HG03159 (cell line): Measurements from ENCODE around the gene ELP4.
"Not testable (repeated sequence)": the region's sequence is repeated elsewhere in the genome, so short reads cannot be mapped to it uniquely, and the experiment has no call there.

Experiments used
- ATAC-seq: cut with Tn5 transposase; IDR thresholded peaks from one replicate; pipeline ENCODE4 v1.9.1; 2021; ENCODE audit warnings: mild to moderate bottlenecking, moderate library complexity; ENCODE audit not compliant: unreplicated experiment

ELP4 gene

DNA sequence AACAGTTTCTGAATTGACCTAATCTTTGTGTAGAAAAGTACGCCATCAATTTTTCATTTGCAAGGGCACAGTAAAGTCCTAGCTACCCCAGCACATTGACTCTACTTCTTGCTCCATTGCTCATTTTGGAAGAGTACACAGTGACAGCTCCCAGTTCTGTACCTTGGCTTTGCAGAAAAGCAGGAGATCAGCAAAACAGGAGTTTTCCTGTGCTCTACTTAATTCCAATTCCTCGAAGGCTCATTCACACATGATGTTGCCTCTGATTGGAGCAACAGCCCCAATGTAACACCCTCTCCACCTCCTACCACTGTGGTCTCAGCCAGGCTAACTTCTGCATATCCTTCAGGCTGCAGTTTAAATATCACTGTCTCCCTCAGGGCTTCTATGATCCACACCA is 182.9 kb downstream of the ELP4 start:
- ATAC-seq: no peak

- ATAC-seq: peak; percentile 79
Measured at GRCh38 chr11:31697049-31697448, 187.5 kb downstream of the ELP4 start.

- ATAC-seq: no peak
Measured at GRCh38 chr11:31699066-31699465, 189.5 kb downstream of the ELP4 start.

DNA sequence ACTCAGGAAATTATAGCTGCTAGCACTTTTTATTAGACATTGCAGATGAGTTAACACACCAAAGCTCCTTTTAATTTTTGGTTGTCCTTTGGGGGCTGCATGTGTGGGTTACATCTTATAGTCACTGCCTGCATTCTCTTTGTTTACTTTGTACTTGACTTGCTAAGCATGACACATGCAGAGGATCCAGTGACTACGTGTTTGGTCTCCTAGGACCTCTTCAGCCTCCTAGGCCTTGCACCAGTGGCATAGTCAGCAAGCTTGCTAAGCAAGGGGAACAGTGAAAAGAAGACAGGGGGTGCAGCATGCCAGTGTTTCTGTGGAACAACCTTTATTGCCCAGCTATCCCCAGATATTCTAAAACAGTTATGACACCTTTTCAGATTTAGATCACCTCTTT is 193.4 kb downstream of the ELP4 start:
- ATAC-seq: no peak

- no peak for ATAC-seq
Measured at GRCh38 chr11:31706357-31706756, 196.8 kb downstream of the ELP4 start.

DNA sequence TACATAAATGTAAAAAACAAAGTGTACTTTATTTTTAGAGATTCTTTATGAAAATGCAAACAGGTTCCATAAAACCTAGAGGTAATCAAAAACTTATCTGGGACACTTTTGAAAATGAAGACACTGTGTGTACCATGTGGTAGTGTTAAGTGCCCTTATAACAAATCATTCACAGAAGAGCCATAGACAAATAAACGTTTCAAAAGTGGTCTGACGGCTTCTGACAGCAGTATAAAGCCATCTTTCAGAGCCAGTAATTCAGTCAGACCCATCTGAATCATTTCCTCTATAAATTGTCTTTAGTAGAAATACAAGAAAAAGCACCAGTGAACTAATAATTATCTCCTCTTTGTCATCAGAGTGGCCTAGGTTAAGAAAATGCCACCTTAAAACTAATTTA is 201.6 kb downstream of the ELP4 start:
- no peak for ATAC-seq

- ATAC-seq: no peak
Measured at GRCh38 chr11:31712851-31713250, 203.3 kb downstream of the ELP4 start.

- no peak for ATAC-seq
Measured at GRCh38 chr11:31714840-31715239, 205.3 kb downstream of the ELP4 start.

GRCh38 chr11:31720225-31720624 is 210.7 kb downstream of the ELP4 start:
- no peak for ATAC-seq

- ATAC-seq: no peak
Measured at GRCh38 chr11:31720671-31721365, 211.3 kb downstream of the ELP4 start.

- ATAC-seq: no peak
Measured at GRCh38 chr11:31722754-31723153, 213.2 kb downstream of the ELP4 start.

DNA sequence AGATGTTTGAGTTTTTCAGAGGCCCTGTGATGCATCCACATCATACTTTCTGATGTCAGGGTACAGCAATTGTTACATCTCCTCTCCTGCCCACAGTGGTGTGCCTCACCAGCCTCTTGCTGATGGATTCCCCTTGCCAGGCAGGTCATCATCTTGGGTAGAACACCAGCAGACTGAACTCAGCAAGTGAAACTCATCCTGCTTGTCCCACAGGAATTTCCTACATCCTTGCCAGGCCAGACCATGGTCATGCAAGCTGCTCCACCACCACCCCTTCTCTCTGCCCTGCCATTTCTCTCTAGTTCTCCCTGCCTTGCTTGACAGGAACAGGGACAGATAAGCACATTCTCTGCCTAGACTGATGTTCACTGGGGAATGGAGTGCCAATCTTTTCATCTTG is 215.6 kb downstream of the ELP4 start:
- no peak for ATAC-seq

- ATAC-seq: no peak
Measured at GRCh38 chr11:31728432-31728831, 218.9 kb downstream of the ELP4 start.

- no peak for ATAC-seq
Measured at GRCh38 chr11:31740131-31740530, 230.6 kb downstream of the ELP4 start.

DNA sequence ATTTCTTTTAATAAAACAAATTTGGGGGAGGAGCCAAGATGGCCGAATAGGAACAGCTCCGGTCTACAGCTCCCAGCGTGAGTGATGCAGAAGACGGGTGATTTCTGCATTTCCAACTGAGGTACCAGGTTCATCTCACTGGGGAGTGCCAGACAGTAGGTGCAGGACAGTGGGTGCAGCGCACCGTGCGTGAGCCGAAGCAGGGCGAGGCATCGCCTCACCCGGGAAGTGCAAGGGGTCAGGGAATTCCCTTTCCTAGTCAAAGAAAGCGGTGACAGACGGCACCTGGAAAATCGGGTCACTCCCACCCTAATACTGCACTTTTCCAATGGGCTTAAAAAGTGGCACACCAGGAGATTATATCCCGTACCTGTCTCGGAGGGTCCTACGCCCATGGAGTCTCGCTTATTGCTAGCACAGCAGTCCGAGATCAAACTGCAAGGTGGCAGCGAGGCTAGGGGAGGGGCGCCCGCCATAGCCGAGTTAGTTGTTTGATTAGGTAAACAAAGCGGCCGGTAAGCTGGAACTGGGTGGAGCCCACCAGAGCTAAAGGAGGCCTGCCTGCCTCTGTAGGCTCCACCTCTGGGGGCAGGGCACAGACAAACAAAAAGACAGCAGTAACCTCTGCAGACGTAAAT is 231.3 kb downstream of the ELP4 start:
- ATAC-seq: not testable (repeated sequence)

DNA sequence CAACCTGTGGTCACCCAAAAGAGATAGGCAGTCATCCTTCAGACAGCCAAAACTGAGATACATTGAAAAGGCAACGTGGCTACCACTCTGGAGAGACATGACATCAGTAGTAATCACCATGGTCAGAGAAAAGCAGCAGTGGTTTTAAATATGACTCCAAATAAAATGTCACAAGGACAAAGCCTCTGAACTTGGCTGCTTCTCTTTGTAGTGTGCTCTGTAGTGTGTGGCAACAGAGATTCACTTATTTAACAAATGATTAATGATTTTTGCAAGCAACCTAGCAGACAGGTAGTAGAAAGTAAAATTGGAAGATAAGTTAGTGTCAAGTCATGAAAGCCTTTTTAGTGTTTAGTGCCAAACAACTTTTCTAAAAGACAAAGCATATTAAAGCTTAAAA is 238.0 kb downstream of the ELP4 start:
- ATAC-seq: no peak

GRCh38 chr11:31757260-31757835 is 247.8 kb downstream of the ELP4 start:
- no peak for ATAC-seq

DNA sequence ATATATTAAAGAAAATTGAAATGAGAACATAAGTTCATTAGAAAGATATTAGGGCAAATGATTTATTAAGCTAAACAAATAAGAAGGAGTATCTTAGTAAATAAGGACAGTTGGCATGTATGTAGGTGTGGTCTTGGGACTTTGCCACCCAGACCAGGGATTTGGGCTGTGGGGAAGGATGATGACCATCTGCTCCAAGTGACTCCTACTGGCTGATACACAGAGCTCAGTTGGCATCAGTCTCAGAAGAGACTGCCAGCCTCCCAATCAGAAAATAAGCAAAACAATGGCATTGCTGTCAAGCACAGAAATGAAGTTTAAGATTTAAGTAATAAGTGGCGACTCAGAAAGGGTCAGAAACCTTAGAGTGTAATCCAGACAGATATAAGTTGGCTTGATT is 252.1 kb downstream of the ELP4 start:
- ATAC-seq: no peak

GRCh38 chr11:31763296-31763695 is 253.7 kb downstream of the ELP4 start:
- ATAC-seq: no peak

DNA sequence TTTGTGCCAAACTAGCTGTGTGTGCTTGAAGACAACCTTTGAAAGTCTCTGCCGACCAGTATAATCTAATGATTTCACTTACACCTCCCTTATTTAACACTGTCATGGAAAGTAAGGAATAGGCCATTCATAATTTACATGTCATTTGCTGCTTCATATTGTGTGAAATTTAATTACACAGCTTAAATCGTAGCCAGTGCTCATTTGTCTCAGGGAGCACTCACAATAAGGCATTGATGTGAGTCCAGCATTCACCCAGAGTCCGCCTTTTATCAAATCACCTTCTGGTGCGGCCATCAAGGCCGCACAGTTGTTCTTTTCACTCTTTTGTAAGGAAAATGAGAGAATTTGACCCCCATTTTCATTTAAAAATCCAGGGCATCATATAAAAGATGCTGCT is 254.7 kb downstream of the ELP4 start:
- no peak for ATAC-seq

DNA sequence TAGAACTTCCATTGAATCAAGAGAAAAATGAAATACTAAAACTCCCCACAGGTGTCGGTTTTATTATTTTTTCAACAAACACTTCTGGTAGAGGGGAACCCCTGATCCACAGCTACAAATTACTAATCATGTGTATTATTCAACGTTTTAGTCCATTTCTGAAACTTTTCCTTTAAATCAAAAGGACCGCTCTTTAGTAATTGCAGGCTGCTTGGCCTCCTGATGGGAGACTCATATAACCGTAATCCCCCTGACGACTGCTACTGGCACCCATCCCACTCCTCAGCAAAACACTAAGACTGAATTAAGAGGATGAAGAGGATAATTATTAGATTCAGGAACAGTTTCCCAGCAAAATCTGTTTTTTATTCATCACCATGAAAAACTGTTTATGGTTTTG is 255.2 kb downstream of the ELP4 start:
- no peak for ATAC-seq

- no peak for ATAC-seq
Measured at GRCh38 chr11:31767066-31767465, 257.5 kb downstream of the ELP4 start.
